ENCODE measurements around the gene STX1A. TPM values are rescaled to one million over a fixed set of nuclear protein-coding genes. Genes with fewer than 3 reads are reported as not detected.
"Not testable (repeated sequence)": the region's sequence is repeated elsewhere in the genome, so short reads cannot be mapped to it uniquely, and the experiment has no call there.

STX1A gene
- total RNA-seq, 2 donors from 2014 or later: 2.0 to 2.6 TPM

DNA sequence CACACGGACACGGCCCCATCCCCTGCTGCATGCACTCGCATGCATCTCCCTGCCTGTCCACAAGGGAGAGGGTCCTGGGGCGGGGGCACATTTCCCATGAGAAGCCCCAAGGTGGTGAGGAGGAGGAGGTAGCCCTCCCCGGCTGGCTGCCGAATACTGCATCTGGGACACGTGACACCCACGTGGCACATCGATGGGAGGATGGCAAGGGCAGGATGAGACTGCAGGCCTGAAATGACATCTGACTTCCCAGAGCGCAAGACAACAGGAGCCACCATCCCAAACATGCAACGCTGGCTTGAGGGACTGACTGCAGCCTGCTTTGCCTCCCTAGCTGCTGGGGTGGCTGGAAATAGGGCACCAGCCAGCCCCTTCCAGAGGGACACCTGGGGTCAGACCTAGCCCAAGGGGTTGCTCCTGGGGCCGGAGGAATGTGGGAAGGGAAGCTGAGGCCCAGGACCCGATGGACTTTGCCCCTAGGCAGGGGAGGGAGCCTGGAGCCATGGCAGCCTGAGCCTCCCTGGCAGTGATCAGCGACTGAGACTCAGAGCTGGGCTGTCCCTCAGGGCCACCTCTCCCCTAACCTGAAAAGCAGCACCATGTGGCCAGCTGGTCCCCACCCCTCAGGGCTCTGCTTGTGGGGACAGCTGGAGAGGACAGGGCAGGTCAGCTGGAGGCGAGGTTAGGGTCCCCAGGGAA is 19.9 kb downstream of the STX1A start:
- DNase-seq: no peak
- ATAC-seq: no peak
- intact Hi-C loops (cut with DNase I): no loop called here

- DNase-seq: no peak
- intact Hi-C loops (cut with DNase I): no loop called here
- ATAC-seq: no peak
Measured at GRCh38 chr7:73698410-73698809, 21.1 kb downstream of the STX1A start.

DNA sequence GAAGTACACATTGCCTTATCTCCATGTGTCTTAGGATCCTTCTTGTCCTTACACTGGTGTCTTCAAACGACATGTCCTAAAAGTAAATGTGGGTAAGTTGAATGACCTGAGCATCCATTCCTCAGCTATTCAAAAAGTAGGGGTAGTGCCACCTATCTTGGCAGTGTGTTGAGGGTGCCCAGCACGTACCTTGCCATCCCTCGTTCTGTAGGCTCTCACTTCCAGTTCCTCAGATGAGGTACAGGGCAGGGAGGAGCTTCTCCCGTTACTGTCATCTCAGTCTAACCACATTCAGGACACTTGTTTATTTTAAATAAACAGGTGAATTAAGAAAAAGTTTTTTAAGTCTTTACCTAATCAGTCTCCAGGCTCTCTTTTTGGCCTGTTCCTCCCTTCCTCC is 23.1 kb downstream of the STX1A start:
- intact Hi-C loops (cut with DNase I): no loop called here
- ATAC-seq: no peak
- no peak for DNase-seq

GRCh38 chr7:73690646-73691045 is 28.8 kb downstream of the STX1A start:
- ATAC-seq: no peak
- DNase-seq: no peak
- intact Hi-C loops (cut with DNase I): no loop called here

GRCh38 chr7:73688288-73688687 is 31.2 kb downstream of the STX1A start:
- DNase-seq: no peak

GRCh38 chr7:73685311-73685710 is 34.2 kb downstream of the STX1A start:
- no peak for ATAC-seq
- intact Hi-C loops (cut with DNase I): no loop called here
- DNase-seq: no peak

More at GRCh38 chr7:73688288-73688687, 31.2 kb downstream of the STX1A start:
- intact Hi-C loops (cut with DNase I): no loop called here
- ATAC-seq: no peak

DNA sequence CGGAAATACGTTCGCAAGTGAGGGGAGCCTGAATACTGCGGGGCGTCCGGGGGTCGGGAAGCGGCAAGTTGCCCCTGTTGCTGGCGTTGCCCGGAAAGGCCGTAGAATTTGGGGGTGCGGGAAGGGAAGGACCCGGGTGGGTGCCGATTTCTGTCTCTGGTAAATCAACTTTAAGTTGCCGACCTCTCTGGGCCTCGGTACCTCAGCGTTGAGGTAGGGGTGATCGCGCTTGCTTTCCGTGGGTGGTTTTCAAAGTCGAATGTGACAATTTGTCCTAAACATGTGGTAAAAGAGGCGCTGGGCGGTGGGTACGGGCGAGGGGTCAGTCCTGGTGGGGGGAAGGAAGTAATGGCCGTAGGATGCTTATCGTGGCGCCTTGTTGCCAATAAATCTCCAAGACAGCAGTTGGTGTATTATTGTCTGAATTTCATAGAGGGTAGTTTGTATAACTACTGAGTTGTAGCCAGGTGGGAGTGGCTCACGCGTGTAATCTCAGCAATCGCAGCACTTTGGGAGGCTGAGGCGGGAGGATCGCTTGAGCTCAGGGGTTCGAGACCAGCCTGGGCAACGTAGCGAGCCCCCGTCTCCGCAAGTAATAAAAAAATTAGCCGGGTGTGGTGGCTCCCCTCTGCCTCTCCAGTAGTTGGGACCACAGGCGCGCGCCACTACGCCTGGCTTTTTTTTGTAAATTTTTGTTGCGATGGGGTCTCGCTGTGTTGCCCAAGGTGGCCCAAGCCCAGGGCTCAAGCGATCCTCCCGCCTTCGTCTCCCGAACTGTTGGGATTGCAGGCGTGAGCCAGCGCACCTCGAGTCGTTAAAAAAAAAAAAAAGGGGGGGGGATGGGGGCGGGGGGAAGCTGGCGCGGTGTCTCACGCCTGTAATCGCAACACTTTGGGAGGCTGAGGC is 35.4 kb downstream of the STX1A start:
- DNase-seq (no peak), ATAC-seq (no peak)
- intact Hi-C loops (cut with DNase I): no loop called here

GRCh38 chr7:73683056-73683787 is 36.2 kb downstream of the STX1A start, which contains the start of the genes BUD23 and DNAJC30:
TSS of gene BUD23 (plus strand) at chr7:73683597. CDS start at chr7:73683626, 29 bp downstream.
TSS of gene DNAJC30 (minus strand) at chr7:73683453. CDS start at chr7:73683423, 30 bp downstream.
- ATAC-seq (peak; percentile 98 to 99), DNase-seq (peak; percentile 98)
- intact Hi-C loops (cut with DNase I): no loop called here

- ATAC-seq (no peak), DNase-seq (no peak)
- intact Hi-C loops (cut with DNase I): no loop called here
Measured at GRCh38 chr7:73682745-73683055, 36.8 kb downstream of the STX1A start.

GRCh38 chr7:73681031-73681430 is 38.4 kb downstream of the STX1A start:
- DNase-seq (peak; percentile 23), ATAC-seq (peak in 1 of 2 donors; percentile 22)
- intact Hi-C loops (cut with DNase I): no loop called here

GRCh38 chr7:73680501-73680900 is 39.0 kb downstream of the STX1A start:
- no peak for DNase-seq
- intact Hi-C loops (cut with DNase I): no loop called here
- no peak for ATAC-seq

- intact Hi-C loops (cut with DNase I): no loop called here
- ATAC-seq (no peak), DNase-seq (no peak)
Measured at GRCh38 chr7:73679709-73680108, 39.8 kb downstream of the STX1A start.

- peak; percentile 21 for DNase-seq
- ATAC-seq: no peak
- intact Hi-C loops (cut with DNase I): no loop called here
Measured at GRCh38 chr7:73678862-73679261, 40.6 kb downstream of the STX1A start.

GRCh38 chr7:73676062-73676461 is 43.4 kb downstream of the STX1A start:
- intact Hi-C loops (cut with DNase I); ATAC-seq; DNase-seq: not testable (repeated sequence)

GRCh38 chr7:73674468-73675124 is 44.9 kb downstream of the STX1A start:
- intact Hi-C loops (cut with DNase I): loop anchor here in 1 of 2 donors (5.0 kb wide), 1 partner anchor 48 kb away; no protein-coding TSS in a partner anchor
- ATAC-seq: no peak
- no peak for DNase-seq

GRCh38 chr7:73671857-73672445 is 47.5 kb downstream of the STX1A start:
- DNase-seq: no peak
- intact Hi-C loops (cut with DNase I): loop anchor here in 1 of 2 donors (5.0 kb wide), 1 partner anchor 50 kb away; no protein-coding TSS in a partner anchor
- no peak for ATAC-seq

- intact Hi-C loops (cut with DNase I): loop anchor here in 1 of 2 donors (5.0 kb wide), 1 partner anchor 51 kb away; no protein-coding TSS in a partner anchor
- DNase-seq (no peak), ATAC-seq (no peak)
Measured at GRCh38 chr7:73671322-73671661, 48.2 kb downstream of the STX1A start.

DNA sequence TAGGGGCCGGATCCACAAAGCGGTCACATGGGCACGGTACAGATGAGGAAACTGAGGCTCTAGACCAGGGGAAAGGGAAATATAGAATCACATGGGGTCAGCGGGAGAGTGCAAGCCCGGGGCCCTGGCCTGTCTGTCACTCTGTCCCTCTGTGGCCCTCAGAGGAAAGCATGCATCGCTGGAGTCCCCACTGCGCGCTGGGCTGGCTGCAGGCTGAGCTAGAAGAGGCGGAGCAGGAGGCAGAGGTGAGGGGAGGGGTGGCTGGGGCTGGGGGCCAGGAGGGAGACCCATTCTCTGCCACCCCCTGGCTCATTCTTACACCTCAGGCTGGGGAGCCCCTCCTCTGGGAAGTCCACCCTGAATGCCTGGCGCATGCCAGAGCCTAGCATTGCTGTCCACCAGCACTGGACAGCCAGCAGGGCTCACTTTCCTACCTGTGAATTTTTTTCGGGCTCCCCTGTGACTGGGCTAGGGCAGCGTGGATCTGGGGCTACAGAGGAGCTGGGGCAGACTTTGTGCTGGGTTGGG is 49.5 kb downstream of the STX1A start:
- intact Hi-C loops (cut with DNase I): loop anchor here in 1 of 2 donors (5.0 kb wide), 3 partner anchors 48 to 63 kb away; partner anchors contain the start of gene MLXIPL
- ATAC-seq: no peak
- no peak for DNase-seq
